Activated naive CD4-positive, alpha-beta T cell treated with anti-CD3 and anti-CD28 coated beads, Interleukin-2, amount 50 U/mL, for 72 hours (primary cell): ENCODE results near the gene RNF123. TPM values are rescaled to one million over a fixed set of nuclear protein-coding genes. Genes with fewer than 3 reads are reported as not detected.

ENCODE experiments used
- ATAC-seq, 2 donors: fragments of 150-1000 bp; cut with Tn5 transposase; 2 replicates each; pipeline ENCODE4 v1.10.0; 2021; ENCODE audit warnings: mild to moderate bottlenecking in 2 of 2, moderate library complexity in 2 of 2
- DNase-seq, 2 donors: peaks; one replicate each; pipeline ENCODE4 v3.0.0; 2021 to 2022; ENCODE audit warnings: low spot score in 2 of 2
- H3K27ac Mint-ChIP-seq, 2 donors: one replicate each; pipeline ENCODE4 v1.8.0; 2022; ENCODE audit warnings: mild to moderate bottlenecking in 2 of 2, mixed read lengths in 2 of 2
- H3K36me3 Mint-ChIP-seq, 2 donors: one replicate each; pipeline ENCODE4 v1.8.0; 2022; ENCODE audit warnings: mixed read lengths in 2 of 2
- H3K9me3 Mint-ChIP-seq, 2 donors: one replicate each; pipeline ENCODE4 v1.8.0; 2022; ENCODE audit warnings: mixed read lengths in 2 of 2
- total RNA-seq, 2 donors: library from RNA; stranded (reverse); gene quantifications; one replicate each; pipeline ENCODE4 v1.2.3, GENCODE V29; 2022

The RNF123 gene
- total RNA-seq, 2 donors from 2014 or later: 25.5 to 34.0 TPM

DNA sequence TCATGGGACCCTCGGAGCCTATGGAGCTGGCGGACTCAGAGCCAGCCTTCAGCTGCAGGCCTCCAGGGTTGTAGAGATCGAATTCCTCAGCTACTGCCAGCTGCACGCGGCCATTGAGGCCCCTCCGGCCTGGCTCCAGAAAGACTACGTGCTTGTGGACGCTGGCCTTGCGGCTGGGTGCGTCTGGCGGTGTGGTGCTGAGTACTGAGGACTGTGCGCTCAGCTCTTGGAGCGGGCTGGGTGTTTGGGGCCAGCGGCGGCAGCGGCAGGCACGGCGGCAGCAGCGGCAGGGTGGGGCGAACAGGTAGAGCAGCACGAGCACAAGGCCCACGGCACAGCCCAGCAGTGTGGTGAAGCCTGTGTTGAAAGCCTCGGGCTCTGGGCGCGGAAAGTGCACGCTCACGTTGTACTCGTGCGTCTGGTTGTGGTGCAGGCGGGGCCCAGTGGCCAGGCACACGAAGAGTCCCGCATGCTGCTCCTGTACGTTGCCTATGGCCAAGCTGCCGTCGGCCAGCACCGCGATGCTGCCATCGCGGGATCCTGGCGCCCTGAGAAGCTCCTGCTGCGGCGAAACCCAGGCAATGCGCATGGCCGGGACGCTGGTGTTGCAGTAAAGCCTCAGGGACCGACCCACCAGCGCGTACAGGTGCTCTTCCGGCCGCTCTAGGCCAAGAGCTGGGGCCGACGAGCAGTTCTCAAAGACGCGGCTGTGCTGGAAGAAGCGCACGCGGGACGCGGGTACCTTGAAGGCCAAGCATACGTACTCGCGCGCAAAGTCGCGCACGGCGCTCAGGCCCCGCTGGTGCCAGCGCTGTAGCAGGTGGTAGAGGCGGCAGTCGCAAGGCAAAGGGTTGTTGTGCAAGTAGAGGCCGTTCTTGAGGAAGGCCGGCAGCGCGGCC, 28.9 kb downstream of the RNF123 start:
- Mint-ChIP-seq H3K9me3 (no peaks in the 10 kb centered on the region), H3K27ac (peak overlapping the region in 1 of 2 donors; percentile 66), H3K36me3 (peaks cover 6% of the 10 kb centered on the region in 2 donors)
- peak in 1 of 2 donors; percentile 50 for DNase-seq
- ATAC-seq: no peak

DNA sequence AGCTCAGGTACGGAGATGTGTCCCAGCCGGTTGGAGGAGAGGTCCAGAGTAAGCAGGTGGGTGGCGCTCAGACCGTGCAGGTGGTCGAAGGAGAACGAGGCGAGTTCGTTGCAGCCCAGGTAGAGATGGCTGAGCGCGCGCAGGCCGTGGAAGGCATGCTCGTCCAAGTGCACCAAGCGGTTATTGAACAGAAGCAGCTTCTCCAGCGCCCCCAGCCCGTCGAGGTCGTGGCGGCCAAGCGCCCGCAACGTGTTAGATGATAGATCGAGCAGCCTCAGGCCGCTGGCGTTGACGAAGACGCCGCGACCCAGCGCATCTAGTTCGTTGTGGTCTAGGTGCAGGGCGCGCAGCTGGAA, 29.5 kb downstream of the RNF123 start:
- DNase-seq (peak in 1 of 2 donors; percentile 59), ATAC-seq (no peak)
- no peaks in the 10 kb centered on the region for H3K9me3 Mint-ChIP-seq
- H3K36me3 Mint-ChIP-seq: peaks cover 6% of the 10 kb centered on the region in 2 donors
- peak overlapping the region in 1 of 2 donors; percentile 66 for H3K27ac Mint-ChIP-seq

DNA sequence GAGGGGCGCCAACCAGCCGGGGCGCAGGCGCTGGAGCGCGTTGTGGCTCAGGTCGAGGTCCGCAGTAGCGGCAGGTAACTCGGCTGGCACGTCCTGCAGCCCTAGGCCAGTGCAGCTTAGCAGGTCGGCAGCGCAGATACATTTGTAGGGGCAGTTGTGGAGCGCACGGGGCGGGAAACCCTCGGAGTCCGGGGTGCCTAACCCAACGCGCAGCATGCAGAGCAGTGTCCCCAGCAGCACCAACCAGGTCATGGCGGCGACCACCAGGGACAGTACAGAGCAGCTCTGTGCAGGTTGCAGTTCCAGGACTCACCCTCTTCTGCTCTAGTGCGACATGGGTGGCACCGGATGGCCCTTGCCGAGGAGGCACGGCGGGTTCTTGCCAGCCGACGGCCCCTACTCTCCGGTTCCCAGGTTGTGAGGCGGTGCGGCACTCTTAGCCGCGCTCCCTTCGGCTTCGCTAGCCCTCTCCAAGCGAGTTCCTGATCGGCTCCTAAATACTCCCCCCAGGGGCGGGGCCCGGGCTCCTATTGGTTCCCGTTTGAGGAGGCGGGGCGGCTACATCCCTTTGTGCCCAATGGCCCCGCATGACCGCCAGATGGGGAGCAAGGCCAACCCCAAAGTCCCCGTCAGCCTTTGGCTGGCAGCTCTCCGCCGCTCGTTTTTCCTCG, 30.0 kb downstream of the RNF123 start, which contains the start of gene AMIGO3:
TSS of gene AMIGO3 (minus strand) at position 471 of the 671 bp plus-strand sequence. CDS start at position 252, 219 bp downstream.
- DNase-seq (peak; percentile 86 to 93), ATAC-seq (peak; percentile 53 to 75)
- peaks cover 6% of the 10 kb centered on the region in 2 donors for H3K36me3 Mint-ChIP-seq
- H3K27ac Mint-ChIP-seq: peak within 1 kb of the TSS; percentile 84 to 100
- no peaks in the 10 kb centered on the region for H3K9me3 Mint-ChIP-seq

DNA sequence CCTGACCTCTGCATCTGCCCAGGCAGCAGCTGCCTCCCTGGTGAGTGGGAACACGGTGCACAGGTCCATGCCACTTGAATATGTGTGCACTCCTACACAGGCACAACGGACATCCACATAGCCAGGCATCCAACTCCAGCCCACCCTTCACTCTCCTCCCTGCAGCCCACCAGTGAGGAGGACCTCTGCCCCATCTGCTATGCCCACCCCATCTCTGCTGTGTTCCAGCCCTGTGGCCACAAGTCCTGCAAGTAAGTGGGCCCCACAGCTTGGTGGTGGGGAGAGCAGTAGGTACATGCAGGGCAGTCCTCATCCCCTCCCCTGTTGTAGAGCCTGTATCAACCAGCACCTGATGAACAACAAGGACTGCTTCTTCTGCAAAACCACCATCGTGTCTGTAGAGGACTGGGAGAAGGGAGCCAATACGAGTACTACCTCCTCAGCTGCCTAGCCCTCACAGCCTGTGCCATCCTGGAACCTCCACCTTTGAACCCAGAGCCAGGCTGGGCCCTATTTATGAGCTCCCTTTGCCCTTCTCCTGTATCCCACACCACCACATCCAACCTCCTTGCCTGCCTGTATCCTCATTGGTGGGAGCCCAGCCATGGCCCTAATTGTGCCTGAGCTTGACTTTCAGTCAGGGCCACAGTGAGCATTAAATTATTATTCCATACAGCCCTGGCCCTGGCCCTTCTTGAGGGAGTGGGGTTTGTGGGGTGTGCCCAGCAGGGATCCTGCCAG, 31.7 kb downstream of the RNF123 start:
- DNase-seq (peak in 1 of 2 donors; percentile 56), ATAC-seq (no peak)
- peak overlapping the region in 1 of 2 donors; percentile 100 for H3K27ac Mint-ChIP-seq
- no peaks in the 10 kb centered on the region for H3K9me3 Mint-ChIP-seq
- peaks cover 6% of the 10 kb centered on the region in 2 donors for H3K36me3 Mint-ChIP-seq

DNA sequence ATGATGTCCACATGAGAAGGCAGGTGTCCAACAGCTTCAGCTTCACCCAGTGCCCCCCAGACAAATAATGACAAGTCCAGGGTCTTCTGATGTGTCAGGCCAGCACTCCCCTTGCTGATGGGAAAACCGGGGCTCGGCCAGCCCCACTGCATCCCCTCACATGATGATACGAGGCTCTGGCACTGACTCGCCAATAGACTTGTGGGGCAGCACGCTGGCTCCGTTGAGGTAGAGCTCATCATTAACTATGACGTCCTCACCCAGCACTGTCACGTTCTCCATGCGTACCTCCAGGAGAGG, 32.2 kb downstream of the RNF123 start:
- DNase-seq (peak in 1 of 2 donors; percentile 54), ATAC-seq (no peak)
- Mint-ChIP-seq H3K36me3 (peaks cover 6% of the 10 kb centered on the region in 2 donors), H3K27ac (peak overlapping the region in 1 of 2 donors; percentile 100), H3K9me3 (no peaks in the 10 kb centered on the region)

DNA sequence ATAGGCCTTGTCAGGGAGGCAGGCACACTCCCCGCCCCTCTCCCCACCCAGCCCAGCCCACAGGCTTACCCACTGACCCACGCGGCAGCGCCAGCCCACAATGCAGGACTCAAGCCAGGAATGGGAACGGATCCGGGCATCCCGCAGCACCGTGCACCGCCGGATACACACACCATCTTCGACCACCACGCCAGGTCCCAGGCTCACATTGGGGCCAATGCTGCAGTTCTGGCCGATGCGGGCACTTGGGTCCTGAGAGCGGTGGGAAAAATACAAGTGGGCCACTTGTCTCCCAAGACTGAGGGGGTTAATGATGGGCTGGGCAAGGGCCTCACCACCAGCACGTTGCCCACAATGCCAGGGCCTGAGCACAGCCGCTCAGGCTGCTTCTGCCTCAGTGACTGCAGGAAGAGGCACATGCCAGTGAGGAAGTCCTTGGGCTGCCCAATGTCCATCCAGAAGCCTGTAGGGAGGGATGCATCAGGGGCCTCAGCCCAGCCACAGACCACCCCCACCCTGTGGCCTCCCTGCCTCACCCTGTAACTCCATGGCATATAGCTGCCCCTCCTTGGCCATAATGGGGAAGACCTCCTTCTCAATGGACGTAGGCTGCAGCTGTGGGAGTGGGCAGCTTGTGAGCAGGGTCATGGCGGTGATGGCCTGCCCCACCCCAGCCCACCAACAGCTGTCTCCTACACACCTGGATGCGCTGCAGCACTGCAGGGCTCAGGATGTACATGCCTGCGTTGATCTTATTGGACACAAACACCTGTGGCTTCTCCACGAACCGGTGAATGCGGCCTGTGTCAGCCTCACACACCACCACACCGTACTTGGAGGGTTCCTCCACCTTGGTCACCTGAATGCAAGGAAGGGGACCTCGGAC, 32.8 kb downstream of the RNF123 start:
- peak overlapping the region; percentile 97 to 100 for H3K27ac Mint-ChIP-seq
- H3K36me3 Mint-ChIP-seq: peaks cover 6% of the 10 kb centered on the region in 2 donors
- ATAC-seq: no peak

DNA sequence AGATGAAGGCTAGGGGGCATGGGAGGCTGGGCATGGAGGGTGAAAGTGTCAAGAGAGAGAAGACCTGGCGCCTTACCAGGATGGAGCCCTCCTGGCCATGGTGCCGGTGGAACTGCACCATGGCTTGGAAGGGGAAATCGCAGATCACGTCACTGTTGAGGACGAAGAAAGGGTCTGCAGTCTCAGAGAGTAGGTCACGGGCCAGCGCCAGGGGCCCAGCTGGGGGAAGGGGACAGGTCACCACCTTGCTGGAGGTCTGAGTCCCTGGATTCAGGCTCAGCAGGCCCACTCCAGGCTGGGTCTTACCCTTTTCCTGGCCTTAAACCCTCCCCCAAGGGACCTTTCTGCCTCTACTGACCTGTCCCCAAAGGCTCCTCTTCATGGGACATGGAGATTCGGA, 33.5 kb downstream of the RNF123 start:
- DNase-seq (no peak), ATAC-seq (no peak)
- Mint-ChIP-seq H3K27ac (peak overlapping the region; percentile 97 to 100), H3K36me3 (peaks cover 6% of the 10 kb centered on the region in 2 donors), H3K9me3 (no peaks in the 10 kb centered on the region)

More for the DNA sequence above, 32.8 kb downstream of the RNF123 start:
- no peaks in the 10 kb centered on the region for H3K9me3 Mint-ChIP-seq
- DNase-seq: peak in 1 of 2 donors; percentile 54

DNA sequence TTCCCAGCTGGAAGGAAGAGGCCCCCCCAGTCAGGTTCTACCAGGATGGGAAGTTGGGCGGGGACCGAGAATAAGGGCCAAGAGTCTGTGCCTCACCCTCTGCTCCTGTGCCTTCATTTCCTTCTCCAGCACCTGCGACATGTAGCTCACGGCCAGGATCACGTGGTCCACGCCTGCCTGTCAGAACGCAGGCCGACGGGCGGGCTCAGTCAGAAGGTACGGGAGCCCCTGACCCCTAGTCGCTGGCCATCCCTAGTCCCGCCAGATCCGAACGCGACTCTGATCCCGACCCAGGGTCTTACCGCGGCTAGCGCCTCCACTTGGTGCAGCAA, 33.9 kb downstream of the RNF123 start:
- peak; percentile 67 to 76 for DNase-seq
- H3K36me3 Mint-ChIP-seq: peaks cover 6% of the 10 kb centered on the region in 2 donors
- no peaks in the 10 kb centered on the region for H3K9me3 Mint-ChIP-seq
- peak; percentile 39 to 49 for ATAC-seq
- peak overlapping the region; percentile 97 to 100 for H3K27ac Mint-ChIP-seq

DNA sequence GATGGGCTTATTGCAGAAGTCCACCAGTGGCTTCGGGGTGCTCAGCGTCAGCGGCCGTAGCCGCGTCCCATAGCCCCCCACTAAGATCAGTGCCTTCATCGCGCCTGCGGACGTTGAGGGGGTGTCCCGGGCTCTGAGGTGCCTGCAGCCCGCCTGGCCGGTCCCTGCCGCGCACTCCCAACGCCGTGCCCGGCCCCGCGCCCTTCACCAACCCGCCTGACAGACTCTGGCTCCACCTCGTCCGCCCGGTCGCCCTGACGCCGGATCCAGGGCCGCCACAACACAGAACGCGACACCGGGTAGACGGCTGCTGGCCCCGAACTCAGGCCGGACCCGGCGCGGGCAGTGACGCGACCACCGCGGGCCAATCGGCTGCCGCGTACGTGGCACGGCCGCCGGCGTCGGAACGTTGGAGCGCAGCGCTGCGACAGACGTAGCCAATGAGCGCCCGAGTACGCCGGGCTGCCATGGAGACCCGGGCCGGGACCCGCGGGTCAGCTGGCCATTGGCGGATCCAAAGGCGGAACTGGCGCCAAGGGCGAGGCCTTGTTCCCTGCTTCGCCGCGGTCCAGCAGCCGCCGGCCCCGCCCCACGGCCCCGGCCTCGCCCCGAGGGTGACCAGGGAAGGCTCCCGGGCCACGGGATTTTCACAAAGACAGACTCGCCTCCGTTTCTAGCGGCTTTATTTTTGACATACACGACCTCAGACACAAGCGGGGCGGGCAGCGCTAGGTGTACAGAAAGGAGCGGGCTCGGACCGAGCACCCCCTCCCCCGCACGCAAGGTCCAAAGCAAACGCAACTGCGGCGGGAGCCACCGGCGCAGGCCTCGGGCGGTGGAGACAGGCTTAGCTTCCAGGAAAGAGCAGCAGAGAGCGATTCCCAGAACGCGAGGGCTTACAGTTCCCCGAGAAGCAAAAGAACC, 34.5 kb downstream of the RNF123 start, which contains the start of gene GMPPB:
TSS of gene GMPPB (minus strand) at position 324 of the 924 bp plus-strand sequence. CDS start at position 99, 225 bp downstream.
- ATAC-seq: peak; percentile 85 to 90
- Mint-ChIP-seq H3K27ac (peak within 1 kb of the TSS; percentile 99 to 100), H3K9me3 (no peaks in the 10 kb centered on the region), H3K36me3 (peaks cover 6% of the 10 kb centered on the region in 2 donors)
- peak; percentile 94 to 98 for DNase-seq

DNA sequence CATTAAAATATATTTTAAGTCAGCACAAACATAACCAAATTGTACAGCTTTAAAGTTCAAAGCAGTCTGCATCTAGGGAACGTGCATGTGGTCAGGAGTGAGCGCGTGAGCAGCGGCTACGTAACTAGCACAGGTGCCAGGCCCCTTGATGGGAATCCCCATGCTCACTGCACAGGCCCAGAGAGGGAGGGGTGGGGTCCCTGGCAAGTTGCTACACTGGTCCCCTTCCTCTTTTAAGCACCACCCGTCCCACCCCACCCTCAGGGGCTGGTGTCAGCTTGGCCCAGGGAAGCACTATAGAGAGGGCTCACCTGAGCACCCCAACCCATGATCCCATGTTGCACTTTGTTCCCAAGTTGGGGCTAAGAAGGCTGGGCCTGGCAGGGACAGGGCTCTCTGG, 35.2 kb downstream of the RNF123 start:
- Mint-ChIP-seq H3K9me3 (no peaks in the 10 kb centered on the region), H3K36me3 (peaks cover 6% of the 10 kb centered on the region in 2 donors), H3K27ac (peak overlapping the region; percentile 99 to 100)
- DNase-seq (peak in 1 of 2 donors; percentile 55), ATAC-seq (no peak)

DNA sequence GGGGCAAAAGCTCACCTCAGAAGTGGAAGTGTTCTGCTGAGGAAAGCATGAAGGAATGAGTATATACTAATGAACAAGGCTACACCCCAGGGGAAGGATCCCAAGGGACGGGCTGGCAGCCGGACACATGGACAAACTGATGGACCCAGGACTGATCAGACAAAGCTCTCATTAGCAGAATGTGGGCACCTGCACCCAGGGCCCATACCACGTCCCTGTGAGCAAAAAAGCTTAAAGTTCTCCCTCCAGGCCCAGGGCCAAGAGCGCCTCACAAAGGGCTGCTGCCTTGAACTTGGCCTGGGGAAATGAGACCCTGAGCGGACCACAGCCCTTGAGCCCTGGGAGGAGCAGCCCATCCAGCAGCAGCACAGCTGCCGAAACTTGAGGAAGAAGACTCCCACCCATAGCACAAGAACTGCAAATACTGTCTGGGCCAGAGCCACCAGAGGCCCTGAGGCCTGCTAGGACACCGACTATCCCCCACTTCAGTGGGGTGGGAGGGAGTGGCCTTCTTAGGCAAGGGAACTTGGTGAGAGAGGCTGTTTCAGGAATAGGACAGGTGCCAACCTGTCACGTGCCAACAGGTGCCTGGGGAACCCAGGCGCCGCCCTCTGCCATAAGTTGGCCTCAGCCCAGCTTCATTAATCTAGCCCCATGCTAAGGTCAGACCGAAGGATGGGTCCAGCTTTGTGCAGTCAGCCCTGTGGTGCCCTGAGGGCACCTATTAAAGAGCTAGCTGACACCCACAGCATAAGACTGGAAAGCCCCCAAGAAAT, 36.7 kb downstream of the RNF123 start:
- Mint-ChIP-seq H3K36me3 (peaks cover 6% of the 10 kb centered on the region in 2 donors), H3K9me3 (no peaks in the 10 kb centered on the region), H3K27ac (peak overlapping the region; percentile 18 to 44)
- DNase-seq (peak in 1 of 2 donors; percentile 57), ATAC-seq (no peak)

DNA sequence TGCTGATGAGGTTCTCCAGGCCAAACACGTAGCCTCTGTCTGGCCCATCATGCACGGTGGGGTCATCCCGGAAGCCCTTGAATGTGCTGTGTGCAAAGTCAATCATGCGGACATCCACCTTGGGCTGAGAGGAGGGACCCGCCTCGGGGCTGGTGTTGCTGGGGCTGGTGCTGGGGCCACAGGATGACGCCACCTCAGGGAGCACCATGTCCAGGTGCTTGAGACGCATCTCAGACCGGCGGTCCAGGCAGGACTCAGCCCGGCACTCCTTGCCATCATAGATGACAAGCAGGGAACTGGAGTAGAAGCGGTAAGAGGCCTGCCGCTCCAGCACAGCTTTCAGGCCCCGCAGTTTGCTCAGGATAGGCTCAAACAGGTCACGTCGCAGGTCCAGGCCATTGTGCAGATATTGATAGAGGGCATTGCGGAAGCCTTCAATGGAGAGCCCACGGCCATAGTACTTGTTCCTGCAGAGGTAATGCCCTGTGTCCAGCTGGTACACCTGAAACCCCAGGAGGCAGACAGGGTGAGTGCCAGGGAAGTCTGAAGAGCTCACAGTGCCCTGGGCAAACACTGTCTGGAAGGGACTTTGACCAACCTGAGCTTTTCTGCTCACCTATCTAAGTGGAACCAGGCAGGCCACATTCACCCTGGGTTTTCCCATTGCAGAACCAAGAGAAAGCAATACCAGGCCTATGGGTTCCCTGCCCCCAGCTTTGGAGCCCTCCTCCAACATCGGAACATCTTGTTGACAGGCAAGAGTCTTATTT, 38.0 kb downstream of the RNF123 start:
- no peak overlapping the region for H3K27ac Mint-ChIP-seq
- DNase-seq (peak in 1 of 2 donors; percentile 51), ATAC-seq (no peak)
- H3K36me3 Mint-ChIP-seq: peaks cover 5 to 6% of the 10 kb centered on the region in 2 donors
- no peaks in the 10 kb centered on the region for H3K9me3 Mint-ChIP-seq

DNA sequence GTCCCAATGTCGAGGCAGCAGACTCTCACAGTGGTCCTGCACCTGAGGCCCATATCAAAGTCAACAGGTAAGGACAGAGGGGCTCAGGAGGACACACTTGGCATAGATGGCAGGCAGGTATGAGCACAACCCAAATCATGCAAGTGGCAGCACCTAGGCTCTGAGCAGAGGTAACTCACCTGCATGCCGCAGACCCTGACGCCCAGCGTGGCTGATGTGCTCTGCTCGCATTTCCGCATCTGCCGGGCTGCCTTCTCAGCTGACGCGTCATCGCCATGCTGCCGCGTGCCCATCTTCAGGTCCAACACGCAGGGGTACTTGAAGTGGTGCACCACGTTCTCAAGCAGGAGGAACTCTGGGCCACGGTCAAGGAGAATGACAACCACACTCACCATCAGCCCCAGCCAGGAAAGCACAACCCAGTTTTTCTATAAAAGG, 38.6 kb downstream of the RNF123 start:
- no peaks in the 10 kb centered on the region for H3K9me3 Mint-ChIP-seq
- H3K27ac Mint-ChIP-seq: no peak overlapping the region
- no peaks in the 10 kb centered on the region for H3K36me3 Mint-ChIP-seq
- DNase-seq (peak in 1 of 2 donors; percentile 37), ATAC-seq (no peak)
